K562 (cell line): ENCODE measurements around the gene SLC26A2. TPM values are rescaled to one million over a fixed set of nuclear protein-coding genes. Genes with fewer than 3 reads are reported as not detected.

Experiments used
- C11orf30 ChIP-seq: fragments of 450-650 bp; IDR thresholded peaks from 2 replicates; pipeline ENCODE4 v1.6.1; 2016; ENCODE audit warnings: low read depth, mild to moderate bottlenecking
- HDAC1 ChIP-seq, 2 experiments: fragments of 450-650 bp; IDR thresholded peaks; 2 replicates each; pipeline ENCODE4 v1.6.1; 2016 to 2017; ENCODE audit warnings: inconsistent platforms in 1 of 2, mild to moderate bottlenecking in 1 of 2, moderate library complexity in 1 of 2
- KLF13 ChIP-seq: fragments of 450-650 bp; IDR thresholded peaks from 2 replicates; pipeline ENCODE4 v1.6.1; 2016; ENCODE audit warnings: missing genetic modification characterization, low read depth, mild to moderate bottlenecking, missing compliant biosample characterization, moderate library complexity, borderline replicate concordance
- NR4A1 ChIP-seq, 2 experiments: fragments of 250-450 bp in 1 of 2; fragments of 450-650 bp in 1 of 2; sonication (Bioruptor Pico) in 1 of 2; IDR thresholded peaks; 2 replicates each; pipeline versions ENCODE4 v1.4.0 to v1.6.1; 2016 to 2020; ENCODE audit warnings: mild to moderate bottlenecking in 2 of 2, missing compliant biosample characterization in 1 of 2, missing genetic modification characterization in 1 of 2, moderate library complexity in 1 of 2
- PCBP2 ChIP-seq: fragments of 200-400 bp; formaldehyde crosslinking; IDR thresholded peaks from 2 replicates; pipeline ENCODE4 v1.6.1; 2018; ENCODE audit warnings: low read length, low read depth, mild to moderate bottlenecking, moderate library complexity; ENCODE audit not compliant: poor library complexity, severe bottlenecking
- RAD21 ChIP-seq, 2 experiments: fragments of 250-450 bp in 1 of 2; fragments of 450-650 bp in 1 of 2; sonication (Bioruptor Pico) in 1 of 2; formaldehyde crosslinking in 1 of 2; IDR thresholded peaks in 1 of 2; conservative IDR thresholded peaks in 1 of 2; 2 replicates each; pipeline versions ENCODE4 v1.4.0 to v1.8.0; 2020 to 2022; ENCODE audit warnings: mild to moderate bottlenecking in 2 of 2, moderate library complexity in 1 of 2
- SIN3A ChIP-seq, 2 experiments: fragments of 150-350 bp in 1 of 2; IDR thresholded peaks; 2 replicates each; pipeline ENCODE4 v1.6.1; 2011 to 2016; ENCODE audit warnings: borderline replicate concordance in 2 of 2, low read depth in 2 of 2, low read length in 2 of 2, mild to moderate bottlenecking in 2 of 2, moderate library complexity in 2 of 2; ENCODE audit not compliant: control insufficient read depth in 1 of 2
- SMAD4 ChIP-seq: fragments of 250-450 bp; sonication (Bioruptor Pico); conservative IDR thresholded peaks from 2 replicates; pipeline ENCODE4 v1.8.0; 2021; ENCODE audit warnings: inconsistent platforms, mild to moderate bottlenecking, moderate library complexity
- SP2 ChIP-seq: IDR thresholded peaks from 2 replicates; pipeline ENCODE4 v1.6.1; 2011; ENCODE audit warnings: mild to moderate bottlenecking, low read depth, low read length, moderate library complexity; ENCODE audit not compliant: poor library complexity, severe bottlenecking; ENCODE audit errors: extremely low read depth
- SPI1 ChIP-seq: IDR thresholded peaks from 2 replicates; pipeline ENCODE4 v1.6.1; 2011; ENCODE audit warnings: low read depth, low read length, control low read depth, borderline replicate concordance
- STAT5A ChIP-seq: IDR thresholded peaks from 2 replicates; pipeline ENCODE4 v1.6.1; 2012; ENCODE audit warnings: low read length, inconsistent platforms, borderline replicate concordance
- ZNF121 ChIP-seq: sonication (generic); formaldehyde crosslinking; conservative IDR thresholded peaks from 2 replicates; pipeline ENCODE4 v1.8.0; 2022; ENCODE audit warnings: missing genetic modification reagents
- ZNF668 ChIP-seq: fragments of 250-450 bp; sonication (Bioruptor Pico); IDR thresholded peaks from 2 replicates; pipeline ENCODE4 v1.8.0; 2022; ENCODE audit warnings: mild to moderate bottlenecking, inconsistent platforms
- polyA plus RNA-seq, 8 experiments: library from polyadenylated mRNA; depleted of rRNA in 4 of 8; stranded (reverse) in 5 of 8; unstranded in 3 of 8; fragments of >200 nt; fragmentation: Nextera tagmentation in 2 of 8; fragmentation: Illumina TruSeq in 1 of 8; extraction: Ambion mirVana in 2 of 8; extraction: Trizol in 1 of 8; gene quantifications; 2 replicates each; pipeline versions ENCODE4 v1.2.1 to v1.2.3, GENCODE V29; 2011 to 2014; ENCODE audit warnings: inconsistent platforms in 1 of 8, missing spikeins in 1 of 8
- total RNA-seq, 7 experiments: library from RNA; depleted of rRNA in 6 of 7; stranded (reverse); fragments of >200 nt in 6 of 7; fragmentation: Illumina TruSeq in 2 of 7; extraction: Trizol in 2 of 7; gene quantifications; 2 replicates each; pipeline versions ENCODE4 v1.2.1 to v1.2.3, GENCODE V29; 2011 to 2021; ENCODE audit warnings: low replicate concordance in 1 of 7
- TF ChIP-seq, protein P1 (sequence below): fragments of 250-450 bp; sonication (Bioruptor Pico); IDR thresholded peaks from 2 replicates; pipeline ENCODE4 v1.4.0; 2020
- TF ChIP-seq, protein P2 (sequence below): fragments of 450-650 bp; formaldehyde crosslinking; IDR thresholded peaks from 2 replicates; pipeline ENCODE4 v1.4.0; 2020; ENCODE audit warnings: mild to moderate bottlenecking, moderate library complexity
- TF ChIP-seq, protein P3 (sequence below): fragments of 200-800 bp; sonication (Bioruptor generic); IDR thresholded peaks from 2 replicates; pipeline ENCODE4 v1.6.1; 2017; ENCODE audit warnings: missing genetic modification characterization, missing compliant biosample characterization
- TF ChIP-seq, protein P4 (sequence below), 2 experiments: fragments of 450-650 bp in 1 of 2; IDR thresholded peaks; 2 replicates each; pipeline ENCODE4 v1.6.1; 2011 to 2017; ENCODE audit warnings: low read depth in 2 of 2, antibody characterized with exemption in 1 of 2, borderline replicate concordance in 1 of 2, low read length in 1 of 2, mild to moderate bottlenecking in 1 of 2, mixed read lengths in 1 of 2; ENCODE audit not compliant: control insufficient read depth in 1 of 2

SLC26A2 gene
- total and polyA plus RNA-seq, 9 of the 15 experiments (the other 6 are each of a cell fraction or from before 2014, with no cell fraction given): 1.1 to 6.3 (median 3.6) TPM

DNA sequence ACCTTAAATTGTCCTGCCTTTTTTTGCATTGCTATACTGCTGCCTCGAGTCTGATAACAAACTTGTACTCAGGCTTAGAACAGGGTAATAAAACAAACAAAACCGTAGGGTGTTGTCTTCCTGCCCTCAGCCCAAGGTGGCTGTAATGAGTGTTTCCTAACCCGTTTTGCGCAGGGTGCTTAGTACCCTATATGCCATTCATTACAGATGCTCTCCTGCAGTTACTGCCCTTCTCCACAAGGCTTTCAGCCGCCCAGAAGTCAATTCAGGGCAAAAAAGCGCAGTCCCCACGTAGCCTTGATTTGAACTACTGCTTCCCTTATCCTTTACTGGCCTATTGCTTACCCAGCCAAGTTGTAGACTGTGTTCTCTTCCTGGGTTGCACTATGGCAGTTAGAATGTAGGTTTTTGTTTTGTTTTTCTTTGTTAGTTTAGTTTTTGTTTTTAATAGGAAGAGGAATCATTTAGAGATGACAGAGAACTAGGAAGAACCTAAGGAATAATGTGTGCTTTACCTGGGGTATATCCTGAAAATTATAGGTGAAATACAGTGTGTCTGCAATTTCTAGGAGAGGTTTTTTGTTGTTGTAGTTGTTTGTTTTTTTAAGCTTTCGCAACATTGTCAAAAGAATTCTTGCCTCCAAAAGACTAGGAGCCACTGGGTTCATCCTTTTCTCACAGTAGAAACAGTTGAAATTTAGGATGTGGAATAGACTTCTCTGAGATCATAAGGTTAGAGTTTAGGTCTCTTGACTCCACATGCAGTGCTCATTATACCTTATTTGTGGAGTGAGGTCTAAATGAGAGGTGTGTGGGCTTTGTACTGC lies 41.3 kb downstream of the SLC26A2 start (continued):
- TF ChIP-seq SP2 (no peak), STAT5A (peak; percentile 8; the same call in 1 of the 2 replicates), SPI1 (no peak), SIN3A (IDR thresholded peaks at IDR 0.05; ENCODE audit: borderline replicate concordance in 2 of 2, control insufficient read depth in 1 of 2, low read depth in 2 of 2, low read length in 2 of 2) (no peak), NR4A1 (CRISPR knock-in tag; IDR thresholded peaks at IDR 0.05) (no peak), NR4A1 (tag; IDR thresholded peaks at IDR 0.05) (no peak), SMAD4 (CRISPR knock-in tag) (0 out of 2 replicates have a peak, but pooled peaks have one; percentile 12), HDAC1 (IDR thresholded peaks at IDR 0.05) (no peak), ZNF121 (CRISPR knock-in tag) (no peak), KLF13 (tag) (no peak), C11orf30 (no peak), RAD21 (CRISPR knock-in tag; conservative IDR thresholded peaks at IDR 0.05 in 1 of 2, IDR thresholded peaks at IDR 0.05 in 1 of 2) (peak in 1 of 2 experiments; percentile 42; a peak in 2 of 4 replicates), ZNF668 (CRISPR knock-in tag) (no peak), PCBP2 (no peak)
- TF ChIP-seq, protein P1, sequence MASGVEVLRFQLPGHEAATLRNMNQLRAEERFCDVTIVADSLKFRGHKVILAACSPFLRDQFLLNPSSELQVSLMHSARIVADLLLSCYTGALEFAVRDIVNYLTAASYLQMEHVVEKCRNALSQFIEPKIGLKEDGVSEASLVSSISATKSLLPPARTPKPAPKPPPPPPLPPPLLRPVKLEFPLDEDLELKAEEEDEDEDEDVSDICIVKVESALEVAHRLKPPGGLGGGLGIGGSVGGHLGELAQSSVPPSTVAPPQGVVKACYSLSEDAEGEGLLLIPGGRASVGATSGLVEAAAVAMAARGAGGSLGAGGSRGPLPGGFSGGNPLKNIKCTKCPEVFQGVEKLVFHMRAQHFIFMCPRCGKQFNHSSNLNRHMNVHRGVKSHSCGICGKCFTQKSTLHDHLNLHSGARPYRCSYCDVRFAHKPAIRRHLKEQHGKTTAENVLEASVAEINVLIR: no peak
- TF ChIP-seq, protein P2, sequence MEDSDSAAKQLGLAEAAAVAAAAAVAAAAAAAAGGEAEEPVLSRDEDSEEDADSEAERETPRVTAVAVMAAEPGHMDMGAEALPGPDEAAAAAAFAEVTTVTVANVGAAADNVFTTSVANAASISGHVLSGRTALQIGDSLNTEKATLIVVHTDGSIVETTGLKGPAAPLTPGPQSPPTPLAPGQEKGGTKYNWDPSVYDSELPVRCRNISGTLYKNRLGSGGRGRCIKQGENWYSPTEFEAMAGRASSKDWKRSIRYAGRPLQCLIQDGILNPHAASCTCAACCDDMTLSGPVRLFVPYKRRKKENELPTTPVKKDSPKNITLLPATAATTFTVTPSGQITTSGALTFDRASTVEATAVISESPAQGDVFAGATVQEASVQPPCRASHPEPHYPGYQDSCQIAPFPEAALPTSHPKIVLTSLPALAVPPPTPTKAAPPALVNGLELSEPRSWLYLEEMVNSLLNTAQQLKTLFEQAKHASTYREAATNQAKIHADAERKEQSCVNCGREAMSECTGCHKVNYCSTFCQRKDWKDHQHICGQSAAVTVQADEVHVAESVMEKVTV (CRISPR knock-in tag): 0 out of 2 replicates have a peak, but pooled peaks have one; percentile 15
- TF ChIP-seq, protein P3, sequence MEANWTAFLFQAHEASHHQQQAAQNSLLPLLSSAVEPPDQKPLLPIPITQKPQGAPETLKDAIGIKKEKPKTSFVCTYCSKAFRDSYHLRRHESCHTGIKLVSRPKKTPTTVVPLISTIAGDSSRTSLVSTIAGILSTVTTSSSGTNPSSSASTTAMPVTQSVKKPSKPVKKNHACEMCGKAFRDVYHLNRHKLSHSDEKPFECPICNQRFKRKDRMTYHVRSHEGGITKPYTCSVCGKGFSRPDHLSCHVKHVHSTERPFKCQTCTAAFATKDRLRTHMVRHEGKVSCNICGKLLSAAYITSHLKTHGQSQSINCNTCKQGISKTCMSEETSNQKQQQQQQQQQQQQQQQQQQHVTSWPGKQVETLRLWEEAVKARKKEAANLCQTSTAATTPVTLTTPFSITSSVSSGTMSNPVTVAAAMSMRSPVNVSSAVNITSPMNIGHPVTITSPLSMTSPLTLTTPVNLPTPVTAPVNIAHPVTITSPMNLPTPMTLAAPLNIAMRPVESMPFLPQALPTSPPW (CRISPR knock-in tag): no peak
- TF ChIP-seq, protein P4, sequence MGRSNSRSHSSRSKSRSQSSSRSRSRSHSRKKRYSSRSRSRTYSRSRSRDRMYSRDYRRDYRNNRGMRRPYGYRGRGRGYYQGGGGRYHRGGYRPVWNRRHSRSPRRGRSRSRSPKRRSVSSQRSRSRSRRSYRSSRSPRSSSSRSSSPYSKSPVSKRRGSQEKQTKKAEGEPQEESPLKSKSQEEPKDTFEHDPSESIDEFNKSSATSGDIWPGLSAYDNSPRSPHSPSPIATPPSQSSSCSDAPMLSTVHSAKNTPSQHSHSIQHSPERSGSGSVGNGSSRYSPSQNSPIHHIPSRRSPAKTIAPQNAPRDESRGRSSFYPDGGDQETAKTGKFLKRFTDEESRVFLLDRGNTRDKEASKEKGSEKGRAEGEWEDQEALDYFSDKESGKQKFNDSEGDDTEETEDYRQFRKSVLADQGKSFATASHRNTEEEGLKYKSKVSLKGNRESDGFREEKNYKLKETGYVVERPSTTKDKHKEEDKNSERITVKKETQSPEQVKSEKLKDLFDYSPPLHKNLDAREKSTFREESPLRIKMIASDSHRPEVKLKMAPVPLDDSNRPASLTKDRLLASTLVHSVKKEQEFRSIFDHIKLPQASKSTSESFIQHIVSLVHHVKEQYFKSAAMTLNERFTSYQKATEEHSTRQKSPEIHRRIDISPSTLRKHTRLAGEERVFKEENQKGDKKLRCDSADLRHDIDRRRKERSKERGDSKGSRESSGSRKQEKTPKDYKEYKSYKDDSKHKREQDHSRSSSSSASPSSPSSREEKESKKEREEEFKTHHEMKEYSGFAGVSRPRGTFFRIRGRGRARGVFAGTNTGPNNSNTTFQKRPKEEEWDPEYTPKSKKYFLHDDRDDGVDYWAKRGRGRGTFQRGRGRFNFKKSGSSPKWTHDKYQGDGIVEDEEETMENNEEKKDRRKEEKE (IDR thresholded peaks at IDR 0.05; ENCODE audit: borderline replicate concordance in 1 of 2, control insufficient read depth in 1 of 2, low read depth in 2 of 2, low read length in 1 of 2): no peak
